ENCODE measurements around the gene ANKFY1.

DNA sequence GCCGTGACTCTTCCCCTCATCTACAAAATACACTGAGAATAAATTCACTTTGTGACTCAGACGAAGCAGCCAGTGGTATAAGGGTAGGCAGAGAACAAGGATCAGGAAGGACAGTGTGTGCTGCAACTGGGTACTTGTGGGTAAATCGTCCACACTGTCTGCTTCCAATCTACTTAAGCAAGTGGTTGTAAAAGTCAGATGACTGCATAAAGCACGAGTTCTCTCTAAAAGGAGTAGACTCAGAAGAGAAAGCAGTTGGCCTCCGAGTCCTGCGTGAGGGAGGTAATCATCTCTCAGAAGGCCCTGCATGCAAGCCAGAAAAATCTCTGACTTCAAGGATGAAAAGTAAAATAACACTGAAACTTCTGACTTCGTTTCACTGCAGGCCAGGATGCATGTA lies 43.1 kb downstream of the ANKFY1 start:
- TF ChIP-seq, protein P1, sequence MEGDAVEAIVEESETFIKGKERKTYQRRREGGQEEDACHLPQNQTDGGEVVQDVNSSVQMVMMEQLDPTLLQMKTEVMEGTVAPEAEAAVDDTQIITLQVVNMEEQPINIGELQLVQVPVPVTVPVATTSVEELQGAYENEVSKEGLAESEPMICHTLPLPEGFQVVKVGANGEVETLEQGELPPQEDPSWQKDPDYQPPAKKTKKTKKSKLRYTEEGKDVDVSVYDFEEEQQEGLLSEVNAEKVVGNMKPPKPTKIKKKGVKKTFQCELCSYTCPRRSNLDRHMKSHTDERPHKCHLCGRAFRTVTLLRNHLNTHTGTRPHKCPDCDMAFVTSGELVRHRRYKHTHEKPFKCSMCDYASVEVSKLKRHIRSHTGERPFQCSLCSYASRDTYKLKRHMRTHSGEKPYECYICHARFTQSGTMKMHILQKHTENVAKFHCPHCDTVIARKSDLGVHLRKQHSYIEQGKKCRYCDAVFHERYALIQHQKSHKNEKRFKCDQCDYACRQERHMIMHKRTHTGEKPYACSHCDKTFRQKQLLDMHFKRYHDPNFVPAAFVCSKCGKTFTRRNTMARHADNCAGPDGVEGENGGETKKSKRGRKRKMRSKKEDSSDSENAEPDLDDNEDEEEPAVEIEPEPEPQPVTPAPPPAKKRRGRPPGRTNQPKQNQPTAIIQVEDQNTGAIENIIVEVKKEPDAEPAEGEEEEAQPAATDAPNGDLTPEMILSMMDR (IDR thresholded peaks at IDR 0.05): no peak
- TF ChIP-seq POLR2AphosphoS5 (IDR thresholded peaks at IDR 0.05; ENCODE audit: low read depth, low read length) (no peak), SIN3A (IDR thresholded peaks at IDR 0.05; ENCODE audit: borderline replicate concordance, insufficient read depth, low read depth, low read length) (no peak)
- TF ChIP-seq, protein P2, sequence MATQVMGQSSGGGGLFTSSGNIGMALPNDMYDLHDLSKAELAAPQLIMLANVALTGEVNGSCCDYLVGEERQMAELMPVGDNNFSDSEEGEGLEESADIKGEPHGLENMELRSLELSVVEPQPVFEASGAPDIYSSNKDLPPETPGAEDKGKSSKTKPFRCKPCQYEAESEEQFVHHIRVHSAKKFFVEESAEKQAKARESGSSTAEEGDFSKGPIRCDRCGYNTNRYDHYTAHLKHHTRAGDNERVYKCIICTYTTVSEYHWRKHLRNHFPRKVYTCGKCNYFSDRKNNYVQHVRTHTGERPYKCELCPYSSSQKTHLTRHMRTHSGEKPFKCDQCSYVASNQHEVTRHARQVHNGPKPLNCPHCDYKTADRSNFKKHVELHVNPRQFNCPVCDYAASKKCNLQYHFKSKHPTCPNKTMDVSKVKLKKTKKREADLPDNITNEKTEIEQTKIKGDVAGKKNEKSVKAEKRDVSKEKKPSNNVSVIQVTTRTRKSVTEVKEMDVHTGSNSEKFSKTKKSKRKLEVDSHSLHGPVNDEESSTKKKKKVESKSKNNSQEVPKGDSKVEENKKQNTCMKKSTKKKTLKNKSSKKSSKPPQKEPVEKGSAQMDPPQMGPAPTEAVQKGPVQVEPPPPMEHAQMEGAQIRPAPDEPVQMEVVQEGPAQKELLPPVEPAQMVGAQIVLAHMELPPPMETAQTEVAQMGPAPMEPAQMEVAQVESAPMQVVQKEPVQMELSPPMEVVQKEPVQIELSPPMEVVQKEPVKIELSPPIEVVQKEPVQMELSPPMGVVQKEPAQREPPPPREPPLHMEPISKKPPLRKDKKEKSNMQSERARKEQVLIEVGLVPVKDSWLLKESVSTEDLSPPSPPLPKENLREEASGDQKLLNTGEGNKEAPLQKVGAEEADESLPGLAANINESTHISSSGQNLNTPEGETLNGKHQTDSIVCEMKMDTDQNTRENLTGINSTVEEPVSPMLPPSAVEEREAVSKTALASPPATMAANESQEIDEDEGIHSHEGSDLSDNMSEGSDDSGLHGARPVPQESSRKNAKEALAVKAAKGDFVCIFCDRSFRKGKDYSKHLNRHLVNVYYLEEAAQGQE (IDR thresholded peaks at IDR 0.05; ENCODE audit: insufficient read depth in 1 of 2, low read depth in 2 of 2, low read length in 1 of 2): no peak

Measured in Panc1 (cell line).